ENCODE data around the gene TTC24.
"Not testable (repeated sequence)": the region's sequence is repeated elsewhere in the genome, so short reads cannot be mapped to it uniquely, and the experiment has no call there.

TTC24 gene

GRCh38 chr1:156602557-156602993, 23.1 kb downstream of the TTC24 start:
- Mint-ChIP-seq H3K27ac (peak overlapping the region in 1 of 2 donors; percentile 57), H3K9me3 (no peaks in the 10 kb centered on the region), H3K27me3 (no peaks in the 10 kb centered on the region), H3K4me3 (peak overlapping the region; percentile 55 to 64), H3K4me1 (peaks cover 48% of the 10 kb centered on the region)
- ATAC-seq (no peak), DNase-seq (no peak)

- not testable (repeated sequence) for ATAC-seq, H3K4me3 Mint-ChIP-seq, DNase-seq, H3K27ac Mint-ChIP-seq, H3K9me3 Mint-ChIP-seq
- Mint-ChIP-seq H3K27me3 (peaks cover 11% of the 10 kb centered on the region), H3K4me1 (peaks cover 29% of the 10 kb centered on the region)
Observed at GRCh38 chr1:156607344-156607743, 27.8 kb downstream of the TTC24 start.

- Mint-ChIP-seq H3K27ac (no peak overlapping the region), H3K27me3 (peaks cover 19% of the 10 kb centered on the region), H3K4me3 (peak overlapping the region in 1 of 2 donors; percentile 41), H3K9me3 (no peaks in the 10 kb centered on the region), H3K4me1 (peaks cover 21% of the 10 kb centered on the region)
- ATAC-seq (peak; percentile 97), DNase-seq (peak; percentile 64 to 73)
Observed at GRCh38 chr1:156608036-156608674, 28.6 kb downstream of the TTC24 start.

- Mint-ChIP-seq H3K27ac (no peak overlapping the region), H3K4me1 (peaks cover 20% of the 10 kb centered on the region), H3K27me3 (peaks cover 20% of the 10 kb centered on the region), H3K9me3 (no peaks in the 10 kb centered on the region), H3K4me3 (peak overlapping the region in 1 of 2 donors; percentile 21)
- peak; percentile 90 for ATAC-seq
- DNase-seq: peak; percentile 62 to 66
Observed at GRCh38 chr1:156608981-156609380, 29.5 kb downstream of the TTC24 start.

- H3K27ac Mint-ChIP-seq, DNase-seq, ATAC-seq, H3K9me3 Mint-ChIP-seq, H3K4me3 Mint-ChIP-seq: not testable (repeated sequence)
- peaks cover 20% of the 10 kb centered on the region for H3K27me3 Mint-ChIP-seq
- peaks cover 20% of the 10 kb centered on the region for H3K4me1 Mint-ChIP-seq
Observed at GRCh38 chr1:156610072-156610471, 30.5 kb downstream of the TTC24 start.

GRCh38 chr1:156612666-156613065, 33.1 kb downstream of the TTC24 start:
- H3K27me3 Mint-ChIP-seq: peaks cover 29% of the 10 kb centered on the region
- H3K9me3 Mint-ChIP-seq: no peaks in the 10 kb centered on the region
- ATAC-seq: no peak
- H3K4me3 Mint-ChIP-seq: no peak overlapping the region
- H3K27ac Mint-ChIP-seq: no peak overlapping the region
- DNase-seq: no peak
- H3K4me1 Mint-ChIP-seq: peaks cover 15% of the 10 kb centered on the region

GRCh38 chr1:156615946-156616345, 36.4 kb downstream of the TTC24 start:
- DNase-seq (no peak), ATAC-seq (no peak)
- Mint-ChIP-seq H3K27me3 (peaks cover 44% of the 10 kb centered on the region), H3K9me3 (no peaks in the 10 kb centered on the region), H3K4me1 (peaks cover 11% of the 10 kb centered on the region), H3K4me3 (no peak overlapping the region), H3K27ac (no peak overlapping the region)

- no peak for ATAC-seq
- no peak overlapping the region for H3K4me3 Mint-ChIP-seq
- no peaks in the 10 kb centered on the region for H3K9me3 Mint-ChIP-seq
- H3K27ac Mint-ChIP-seq: no peak overlapping the region
- H3K4me1 Mint-ChIP-seq: peaks cover 11% of the 10 kb centered on the region
- H3K27me3 Mint-ChIP-seq: peaks cover 49% of the 10 kb centered on the region
- no peak for DNase-seq
Observed at GRCh38 chr1:156616463-156616862, 36.9 kb downstream of the TTC24 start.

GRCh38 chr1:156618853-156619581, 39.5 kb downstream of the TTC24 start, which contains the start of gene HAPLN2:
Gene HAPLN2 (plus strand): TSS chr1:156619415. CDS start chr1:156623491, 4,076 bp downstream.
- Mint-ChIP-seq H3K9me3 (no peaks in the 10 kb centered on the region), H3K27ac (no peak within 1 kb of the TSS), H3K27me3 (peaks cover 63% of the 10 kb centered on the region), H3K4me1 (peaks cover 12% of the 10 kb centered on the region), H3K4me3 (no peak within 1 kb of the TSS)
- ATAC-seq (no peak), DNase-seq (no peak)

- H3K9me3 Mint-ChIP-seq: no peaks in the 10 kb centered on the region
- no peak for ATAC-seq
- H3K27ac Mint-ChIP-seq: no peak overlapping the region
- H3K27me3 Mint-ChIP-seq: peaks cover 69% of the 10 kb centered on the region
- no peak for DNase-seq
- peaks cover 17% of the 10 kb centered on the region for H3K4me1 Mint-ChIP-seq
- no peak overlapping the region for H3K4me3 Mint-ChIP-seq
Observed at GRCh38 chr1:156619582-156619955, 40.0 kb downstream of the TTC24 start.

GRCh38 chr1:156622581-156623297, 43.2 kb downstream of the TTC24 start:
- Mint-ChIP-seq H3K4me3 (no peak overlapping the region), H3K27me3 (peaks cover 82% of the 10 kb centered on the region), H3K4me1 (peaks cover 29% of the 10 kb centered on the region), H3K27ac (no peak overlapping the region), H3K9me3 (no peaks in the 10 kb centered on the region)
- ATAC-seq (no peak), DNase-seq (no peak)

- Mint-ChIP-seq H3K27ac (peak overlapping the region in 1 of 2 donors; percentile 72), H3K4me3 (peak overlapping the region; percentile 58 to 78), H3K9me3 (no peaks in the 10 kb centered on the region), H3K27me3 (peaks cover 80% of the 10 kb centered on the region), H3K4me1 (peaks cover 25% of the 10 kb centered on the region)
- ATAC-seq (peak; percentile 75), DNase-seq (peak in 1 of 2 donors; percentile 51)
Observed at GRCh38 chr1:156623946-156624813, 44.7 kb downstream of the TTC24 start.

GRCh38 chr1:156624814-156625435, 45.4 kb downstream of the TTC24 start:
- peak; percentile 18 for ATAC-seq
- Mint-ChIP-seq H3K4me3 (peak overlapping the region; percentile 58 to 78), H3K27me3 (peaks cover 79% of the 10 kb centered on the region), H3K9me3 (no peaks in the 10 kb centered on the region), H3K4me1 (peaks cover 18% of the 10 kb centered on the region), H3K27ac (no peak overlapping the region)
- no peak for DNase-seq

- Mint-ChIP-seq H3K27ac (no peak overlapping the region), H3K4me1 (peaks cover 18% of the 10 kb centered on the region), H3K4me3 (peak overlapping the region; percentile 55 to 72), H3K27me3 (peaks cover 79% of the 10 kb centered on the region), H3K9me3 (no peaks in the 10 kb centered on the region)
- DNase-seq (peak; percentile 50 to 60), ATAC-seq (peak; percentile 69)
Observed at GRCh38 chr1:156625436-156626078, 46.0 kb downstream of the TTC24 start.

All from stimulated activated naive CD8-positive, alpha-beta T cell treated with anti-CD3 and anti-CD28 coated beads, Interleukin-15, amount 100 ng/mL, for 72 hours (primary cell).